ENCODE data around the gene MAP3K5.

MAP3K5 gene

GRCh38 chr6:136754820-136755219, 37.5 kb downstream of the MAP3K5 start:
- Histone ChIP-seq H2BK5ac (ENCODE audit: low read length) (no peak overlapping the region), H3K4me3 (ENCODE audit: low read length) (no peak overlapping the region), H4K8ac (ENCODE audit: low read depth, low read length) (no peak overlapping the region), H2BK15ac (replicated peaks; ENCODE audit: low read depth) (no peak overlapping the region), H3K79me1 (ENCODE audit: low read length) (no peaks in the 10 kb centered on the region), H3K36me3 (ENCODE audit: control insufficient read depth, insufficient read depth, low read length) (no peaks in the 10 kb centered on the region), H3K79me2 (ENCODE audit: control insufficient read depth, insufficient read depth, low read length) (no peaks in the 10 kb centered on the region), H3K56ac (ENCODE audit: low read length) (no peak overlapping the region), H4K5ac (ENCODE audit: low read length) (no peak overlapping the region), H2AK5ac (ENCODE audit: low read length) (no peak overlapping the region), H3K4me1 (ENCODE audit: control insufficient read depth, low read depth, low read length) (no peaks in the 10 kb centered on the region), H3K4ac (ENCODE audit: low read depth, low read length) (no peak overlapping the region), H3K9ac (ENCODE audit: low read length) (no peak overlapping the region), H3K18ac (ENCODE audit: low read length) (no peak overlapping the region), H2BK120ac (ENCODE audit: low read depth, low read length) (no peak overlapping the region), H3K27me3 (ENCODE audit: insufficient read depth, low read length, poor library complexity) (no peaks in the 10 kb centered on the region), H3K27ac (ENCODE audit: low read depth, low read length) (no peak overlapping the region), H3K23ac (ENCODE audit: low read length) (no peak overlapping the region), H3K4me2 (ENCODE audit: low read length) (no peak overlapping the region)
- 100% methylated on average over 2 of the region's 7 CpGs for WGBS (ENCODE audit: extremely low coverage, insufficient coverage, low lambda C conversion rate)
- no peak for DNase-seq

GRCh38 chr6:136753624-136754023, 38.7 kb downstream of the MAP3K5 start:
- Histone ChIP-seq H2AK5ac (ENCODE audit: low read length) (no peak overlapping the region), H4K5ac (ENCODE audit: low read length) (no peak overlapping the region), H3K56ac (ENCODE audit: low read length) (no peak overlapping the region), H3K18ac (ENCODE audit: low read length) (no peak overlapping the region), H3K9ac (ENCODE audit: low read length) (no peak overlapping the region), H3K79me2 (ENCODE audit: control insufficient read depth, insufficient read depth, low read length) (no peaks in the 10 kb centered on the region), H3K36me3 (ENCODE audit: control insufficient read depth, insufficient read depth, low read length) (no peaks in the 10 kb centered on the region), H3K4me1 (ENCODE audit: control insufficient read depth, low read depth, low read length) (no peaks in the 10 kb centered on the region), H3K4me2 (ENCODE audit: low read length) (no peak overlapping the region), H3K4ac (ENCODE audit: low read depth, low read length) (no peak overlapping the region), H2BK5ac (ENCODE audit: low read length) (no peak overlapping the region), H2BK15ac (replicated peaks; ENCODE audit: low read depth) (no peak overlapping the region), H3K27me3 (ENCODE audit: insufficient read depth, low read length, poor library complexity) (no peaks in the 10 kb centered on the region), H3K23ac (ENCODE audit: low read length) (no peak overlapping the region), H2BK120ac (ENCODE audit: low read depth, low read length) (no peak overlapping the region), H3K4me3 (ENCODE audit: low read length) (no peak overlapping the region), H4K8ac (ENCODE audit: low read depth, low read length) (no peak overlapping the region), H3K27ac (ENCODE audit: low read depth, low read length) (no peak overlapping the region), H3K79me1 (ENCODE audit: low read length) (no peaks in the 10 kb centered on the region)
- no peak for DNase-seq
- no CpG with 5 or more reads among the region's 7 CpGs for WGBS (ENCODE audit: extremely low coverage, insufficient coverage, low lambda C conversion rate)

GRCh38 chr6:136752554-136752953, 39.7 kb downstream of the MAP3K5 start:
- no CpG with 5 or more reads among the region's 7 CpGs for WGBS (ENCODE audit: extremely low coverage, insufficient coverage, low lambda C conversion rate)
- Histone ChIP-seq H3K36me3 (ENCODE audit: control insufficient read depth, insufficient read depth, low read length) (no peaks in the 10 kb centered on the region), H3K27me3 (ENCODE audit: insufficient read depth, low read length, poor library complexity) (no peaks in the 10 kb centered on the region), H3K4me2 (ENCODE audit: low read length) (no peak overlapping the region), H4K5ac (ENCODE audit: low read length) (no peak overlapping the region), H2AK5ac (ENCODE audit: low read length) (no peak overlapping the region), H2BK15ac (replicated peaks; ENCODE audit: low read depth) (no peak overlapping the region), H3K18ac (ENCODE audit: low read length) (no peak overlapping the region), H3K79me1 (ENCODE audit: low read length) (no peaks in the 10 kb centered on the region), H3K4ac (ENCODE audit: low read depth, low read length) (no peak overlapping the region), H3K9ac (ENCODE audit: low read length) (no peak overlapping the region), H3K4me3 (ENCODE audit: low read length) (no peak overlapping the region), H2BK5ac (ENCODE audit: low read length) (no peak overlapping the region), H3K79me2 (ENCODE audit: control insufficient read depth, insufficient read depth, low read length) (no peaks in the 10 kb centered on the region), H3K27ac (ENCODE audit: low read depth, low read length) (no peak overlapping the region), H3K23ac (ENCODE audit: low read length) (no peak overlapping the region), H3K4me1 (ENCODE audit: control insufficient read depth, low read depth, low read length) (no peaks in the 10 kb centered on the region), H2BK120ac (ENCODE audit: low read depth, low read length) (no peak overlapping the region), H4K8ac (ENCODE audit: low read depth, low read length) (no peak overlapping the region), H3K56ac (ENCODE audit: low read length) (no peak overlapping the region)
- peak; percentile 46 for DNase-seq

- 100% methylated on average over 1 of the region's 2 CpGs for WGBS (ENCODE audit: extremely low coverage, insufficient coverage, low lambda C conversion rate)
- no peak overlapping the region for H3K9ac ChIP-seq (ENCODE audit: low read length)
- no peaks in the 10 kb centered on the region for H3K4me1 ChIP-seq (ENCODE audit: control insufficient read depth, low read depth, low read length)
Measured at GRCh38 chr6:136751991-136752390, 40.3 kb downstream of the MAP3K5 start.

GRCh38 chr6:136751522-136751956, 40.7 kb downstream of the MAP3K5 start:
- Histone ChIP-seq H2BK15ac (replicated peaks; ENCODE audit: low read depth) (no peak overlapping the region), H4K8ac (ENCODE audit: low read depth, low read length) (no peak overlapping the region), H3K27ac (ENCODE audit: low read depth, low read length) (no peak overlapping the region), H2BK120ac (ENCODE audit: low read depth, low read length) (no peak overlapping the region), H4K5ac (ENCODE audit: low read length) (no peak overlapping the region), H3K4me3 (ENCODE audit: low read length) (no peak overlapping the region), H3K4me2 (ENCODE audit: low read length) (no peak overlapping the region), H3K9ac (ENCODE audit: low read length) (no peak overlapping the region), H3K27me3 (ENCODE audit: insufficient read depth, low read length, poor library complexity) (no peaks in the 10 kb centered on the region), H3K79me2 (ENCODE audit: control insufficient read depth, insufficient read depth, low read length) (no peaks in the 10 kb centered on the region), H3K79me1 (ENCODE audit: low read length) (no peaks in the 10 kb centered on the region), H3K23ac (ENCODE audit: low read length) (no peak overlapping the region), H2AK5ac (ENCODE audit: low read length) (no peak overlapping the region), H3K36me3 (ENCODE audit: control insufficient read depth, insufficient read depth, low read length) (no peaks in the 10 kb centered on the region), H3K4me1 (ENCODE audit: control insufficient read depth, low read depth, low read length) (no peaks in the 10 kb centered on the region), H2BK5ac (ENCODE audit: low read length) (no peak overlapping the region), H3K18ac (ENCODE audit: low read length) (no peak overlapping the region), H3K56ac (ENCODE audit: low read length) (no peak overlapping the region), H3K4ac (ENCODE audit: low read depth, low read length) (no peak overlapping the region)
- DNase-seq = no peak
- WGBS (ENCODE audit: extremely low coverage, insufficient coverage, low lambda C conversion rate) = no CpG with 5 or more reads among the region's 5 CpGs

More at GRCh38 chr6:136751991-136752390, 40.3 kb downstream of the MAP3K5 start:
- Histone ChIP-seq H2BK5ac (ENCODE audit: low read length) (no peak overlapping the region), H2BK15ac (replicated peaks; ENCODE audit: low read depth) (no peak overlapping the region), H3K56ac (ENCODE audit: low read length) (no peak overlapping the region), H3K23ac (ENCODE audit: low read length) (no peak overlapping the region), H3K79me1 (ENCODE audit: low read length) (no peaks in the 10 kb centered on the region), H3K27me3 (ENCODE audit: insufficient read depth, low read length, poor library complexity) (no peaks in the 10 kb centered on the region), H3K18ac (ENCODE audit: low read length) (no peak overlapping the region), H3K4me3 (ENCODE audit: low read length) (no peak overlapping the region), H4K5ac (ENCODE audit: low read length) (no peak overlapping the region), H2AK5ac (ENCODE audit: low read length) (no peak overlapping the region), H3K36me3 (ENCODE audit: control insufficient read depth, insufficient read depth, low read length) (no peaks in the 10 kb centered on the region), H3K79me2 (ENCODE audit: control insufficient read depth, insufficient read depth, low read length) (no peaks in the 10 kb centered on the region), H3K27ac (ENCODE audit: low read depth, low read length) (no peak overlapping the region), H3K4me2 (ENCODE audit: low read length) (no peak overlapping the region), H3K4ac (ENCODE audit: low read depth, low read length) (no peak overlapping the region), H4K8ac (ENCODE audit: low read depth, low read length) (no peak overlapping the region), H2BK120ac (ENCODE audit: low read depth, low read length) (no peak overlapping the region)
- no peak for DNase-seq

- no peak for DNase-seq
- no CpG with 5 or more reads among the region's 4 CpGs for WGBS (ENCODE audit: extremely low coverage, insufficient coverage, low lambda C conversion rate)
- no peak overlapping the region for H3K27ac ChIP-seq (ENCODE audit: low read depth, low read length)
- H2BK120ac ChIP-seq (ENCODE audit: low read depth, low read length) = no peak overlapping the region
- no peak overlapping the region for H3K18ac ChIP-seq (ENCODE audit: low read length)
- no peaks in the 10 kb centered on the region for H3K79me1 ChIP-seq (ENCODE audit: low read length)
- H3K27me3 ChIP-seq (ENCODE audit: insufficient read depth, low read length, poor library complexity) = no peaks in the 10 kb centered on the region
- no peak overlapping the region for H2BK5ac ChIP-seq (ENCODE audit: low read length)
- no peaks in the 10 kb centered on the region for H3K79me2 ChIP-seq (ENCODE audit: control insufficient read depth, insufficient read depth, low read length)
- H3K36me3 ChIP-seq (ENCODE audit: control insufficient read depth, insufficient read depth, low read length) = no peaks in the 10 kb centered on the region
- no peak overlapping the region for H3K4me3 ChIP-seq (ENCODE audit: low read length)
- H2AK5ac ChIP-seq (ENCODE audit: low read length) = no peak overlapping the region
- H3K9ac ChIP-seq (ENCODE audit: low read length) = no peak overlapping the region
- H4K8ac ChIP-seq (ENCODE audit: low read depth, low read length) = no peak overlapping the region
- H3K56ac ChIP-seq (ENCODE audit: low read length) = no peak overlapping the region
- H3K4ac ChIP-seq (ENCODE audit: low read depth, low read length) = no peak overlapping the region
- no peak overlapping the region for H2BK15ac ChIP-seq (replicated peaks; ENCODE audit: low read depth)
- no peak overlapping the region for H4K5ac ChIP-seq (ENCODE audit: low read length)
- H3K23ac ChIP-seq (ENCODE audit: low read length) = no peak overlapping the region
- no peak overlapping the region for H3K4me2 ChIP-seq (ENCODE audit: low read length)
- no peaks in the 10 kb centered on the region for H3K4me1 ChIP-seq (ENCODE audit: control insufficient read depth, low read depth, low read length)
Measured at GRCh38 chr6:136750696-136751521, 41.4 kb downstream of the MAP3K5 start.
